Mesothelial cell of epicardium (in vitro differentiated cells): Measurements from ENCODE around the gene DTNB. TPM values are rescaled to one million over a fixed set of nuclear protein-coding genes. Genes with fewer than 3 reads are reported as not detected.
"Not testable (repeated sequence)": the region's sequence is repeated elsewhere in the genome, so short reads cannot be mapped to it uniquely, and the experiment has no call there.

Experiments
- DNase-seq, 2 experiments: peaks; one replicate each; pipeline ENCODE4 v3.0.0; 2021; ENCODE audit warnings: low spot score in 2 of 2; ENCODE audit not compliant: unreplicated experiment in 2 of 2
- H3K27ac Mint-ChIP-seq: 2 replicates; pipeline ENCODE4 v1.8.0; 2021; ENCODE audit warnings: mixed read lengths
- H3K27me3 Mint-ChIP-seq: 2 replicates; pipeline ENCODE4 v1.8.0; 2021; ENCODE audit warnings: low read depth, mixed read lengths
- H3K36me3 Mint-ChIP-seq: 2 replicates; pipeline ENCODE4 v1.8.0; 2021; ENCODE audit warnings: mixed read lengths
- H3K4me1 Mint-ChIP-seq: 2 replicates; pipeline ENCODE4 v1.8.0; 2021; ENCODE audit warnings: mixed read lengths
- H3K4me3 Mint-ChIP-seq: 2 replicates; pipeline ENCODE4 v1.8.0; 2021; ENCODE audit warnings: mild to moderate bottlenecking, moderate library complexity, mixed read lengths
- H3K9me3 Mint-ChIP-seq: 2 replicates; pipeline ENCODE4 v1.8.0; 2021; ENCODE audit warnings: mixed read lengths
- total RNA-seq: library from RNA; stranded (reverse); gene quantifications from 3 replicates; pipeline ENCODE4 v1.2.1, GENCODE V29; 2021
- TF ChIP-seq, protein P1 (sequence below): fragments of 200-600 bp; sonication (generic); IDR thresholded peaks from one replicate; pipeline ENCODE4 v1.5.0; 2021; ENCODE audit warnings: antibody characterized with exemption; ENCODE audit not compliant: unreplicated experiment

The DTNB gene
- total RNA-seq, 1 donor from 2014 or later: 36.3 TPM

DNA sequence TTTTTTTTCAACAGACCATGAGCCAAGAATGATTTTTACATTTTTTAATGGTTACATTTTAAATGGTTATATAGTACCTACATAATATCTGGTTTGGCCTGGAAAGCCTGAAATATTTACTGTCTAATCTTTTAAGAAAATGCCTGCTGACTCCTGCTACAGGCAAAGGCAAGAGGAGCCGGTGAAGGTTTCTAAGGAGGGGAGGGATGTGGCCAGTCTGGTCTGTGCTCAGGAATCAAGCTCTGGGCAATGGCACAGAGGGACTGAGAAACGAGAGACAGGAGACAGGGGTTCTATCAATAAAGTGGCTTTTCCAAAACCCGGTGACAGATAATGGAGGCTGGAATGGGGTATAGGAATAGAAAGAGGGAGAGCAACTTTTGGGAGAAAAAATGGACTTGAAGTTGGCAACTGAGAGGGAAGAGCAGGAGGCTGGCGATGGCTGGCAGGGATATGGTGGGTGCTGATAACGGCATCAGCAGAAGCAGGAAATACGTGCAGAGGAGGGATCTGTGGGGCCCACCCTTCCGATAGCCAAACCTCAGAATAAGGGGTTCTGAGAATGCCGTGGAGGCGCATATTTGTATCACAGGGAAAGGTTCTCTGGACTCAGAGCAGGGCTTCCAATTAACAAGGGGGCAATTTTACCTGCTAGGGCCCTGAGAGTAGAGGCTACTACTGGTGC, 267.6 kb downstream of the DTNB start:
- TF ChIP-seq, protein P1, sequence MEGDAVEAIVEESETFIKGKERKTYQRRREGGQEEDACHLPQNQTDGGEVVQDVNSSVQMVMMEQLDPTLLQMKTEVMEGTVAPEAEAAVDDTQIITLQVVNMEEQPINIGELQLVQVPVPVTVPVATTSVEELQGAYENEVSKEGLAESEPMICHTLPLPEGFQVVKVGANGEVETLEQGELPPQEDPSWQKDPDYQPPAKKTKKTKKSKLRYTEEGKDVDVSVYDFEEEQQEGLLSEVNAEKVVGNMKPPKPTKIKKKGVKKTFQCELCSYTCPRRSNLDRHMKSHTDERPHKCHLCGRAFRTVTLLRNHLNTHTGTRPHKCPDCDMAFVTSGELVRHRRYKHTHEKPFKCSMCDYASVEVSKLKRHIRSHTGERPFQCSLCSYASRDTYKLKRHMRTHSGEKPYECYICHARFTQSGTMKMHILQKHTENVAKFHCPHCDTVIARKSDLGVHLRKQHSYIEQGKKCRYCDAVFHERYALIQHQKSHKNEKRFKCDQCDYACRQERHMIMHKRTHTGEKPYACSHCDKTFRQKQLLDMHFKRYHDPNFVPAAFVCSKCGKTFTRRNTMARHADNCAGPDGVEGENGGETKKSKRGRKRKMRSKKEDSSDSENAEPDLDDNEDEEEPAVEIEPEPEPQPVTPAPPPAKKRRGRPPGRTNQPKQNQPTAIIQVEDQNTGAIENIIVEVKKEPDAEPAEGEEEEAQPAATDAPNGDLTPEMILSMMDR: no peak
- H3K4me3 Mint-ChIP-seq: no peak overlapping the region
- peaks cover 6% of the 10 kb centered on the region for H3K36me3 Mint-ChIP-seq
- H3K9me3 Mint-ChIP-seq: no peaks in the 10 kb centered on the region
- H3K27ac Mint-ChIP-seq: no peak overlapping the region
- DNase-seq: no peak
- no peaks in the 10 kb centered on the region for H3K27me3 Mint-ChIP-seq
- H3K4me1 Mint-ChIP-seq: peaks cover 7% of the 10 kb centered on the region

DNA sequence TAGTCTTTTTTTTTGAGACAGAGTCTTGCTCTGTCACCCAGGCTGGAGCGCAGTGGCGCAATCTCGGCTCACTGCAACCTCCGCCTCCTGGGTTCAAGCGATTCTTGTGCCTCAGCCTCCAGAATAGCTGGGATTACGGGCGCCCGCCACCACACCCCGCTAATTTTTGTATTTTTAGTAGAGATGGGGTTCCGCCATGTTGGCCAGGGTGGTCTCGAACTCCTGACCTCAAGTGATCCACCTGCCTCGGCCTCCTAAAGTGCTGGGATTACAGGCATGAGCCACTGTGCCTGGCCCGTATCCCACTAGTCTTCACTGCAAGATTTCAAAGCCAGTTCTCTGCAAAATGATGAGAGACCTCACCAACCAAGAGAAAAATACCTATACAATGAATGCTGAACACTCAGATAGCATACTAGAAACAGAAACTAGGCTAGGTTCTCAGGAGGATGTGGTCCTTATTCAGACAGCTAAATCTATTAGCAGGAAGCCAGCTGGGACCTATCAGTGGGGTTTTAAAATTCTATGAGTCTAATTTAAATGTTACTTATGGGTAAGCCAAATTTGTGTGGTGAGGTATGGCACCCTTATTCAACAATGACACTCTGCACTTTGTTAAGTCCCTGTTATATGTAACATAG, 270.1 kb downstream of the DTNB start:
- H3K4me1 Mint-ChIP-seq: peaks cover 17% of the 10 kb centered on the region
- H3K4me3 Mint-ChIP-seq, H3K27me3 Mint-ChIP-seq, DNase-seq, H3K36me3 Mint-ChIP-seq, H3K27ac Mint-ChIP-seq, H3K9me3 Mint-ChIP-seq: not testable (repeated sequence)

GRCh38 chr2:25402477-25402876, 270.9 kb downstream of the DTNB start:
- Mint-ChIP-seq H3K4me1 (peaks cover 17% of the 10 kb centered on the region), H3K27ac (no peak overlapping the region), H3K4me3 (no peak overlapping the region), H3K9me3 (no peaks in the 10 kb centered on the region), H3K36me3 (peaks cover 6% of the 10 kb centered on the region), H3K27me3 (no peaks in the 10 kb centered on the region)
- no peak for DNase-seq
- TF ChIP-seq, protein P1: no peak

- TF ChIP-seq, protein P1: no peak
- Mint-ChIP-seq H3K27me3 (no peaks in the 10 kb centered on the region), H3K36me3 (peaks cover 2% of the 10 kb centered on the region), H3K27ac (no peak overlapping the region), H3K4me1 (peaks cover 17% of the 10 kb centered on the region), H3K4me3 (no peak overlapping the region), H3K9me3 (no peaks in the 10 kb centered on the region)
- DNase-seq: no peak
Observed at GRCh38 chr2:25401307-25402026, 271.9 kb downstream of the DTNB start.

- no peak for DNase-seq
- no peaks in the 10 kb centered on the region for H3K27me3 Mint-ChIP-seq
- no peaks in the 10 kb centered on the region for H3K36me3 Mint-ChIP-seq
- no peaks in the 10 kb centered on the region for H3K9me3 Mint-ChIP-seq
- TF ChIP-seq, protein P1: no peak
- H3K4me3 Mint-ChIP-seq: no peak overlapping the region
- H3K4me1 Mint-ChIP-seq: peaks cover 17% of the 10 kb centered on the region
- no peak overlapping the region for H3K27ac Mint-ChIP-seq
Observed at GRCh38 chr2:25400576-25401216, 272.7 kb downstream of the DTNB start.

GRCh38 chr2:25400169-25400568, 273.2 kb downstream of the DTNB start:
- no peak overlapping the region for H3K4me3 Mint-ChIP-seq

More at GRCh38 chr2:25400169-25400568, 273.2 kb downstream of the DTNB start:
- TF ChIP-seq, protein P1: no peak
- peaks cover 17% of the 10 kb centered on the region for H3K4me1 Mint-ChIP-seq
- no peaks in the 10 kb centered on the region for H3K36me3 Mint-ChIP-seq
- no peaks in the 10 kb centered on the region for H3K9me3 Mint-ChIP-seq
- H3K27ac Mint-ChIP-seq: peak overlapping the region; percentile 6
- no peaks in the 10 kb centered on the region for H3K27me3 Mint-ChIP-seq
- no peak for DNase-seq
